ENCODE results near the gene DDX54. TPM values are rescaled to one million over a fixed set of nuclear protein-coding genes. Genes with fewer than 3 reads are reported as not detected.

The DDX54 gene
- polyA plus RNA-seq, 3 donors: 7.9 to 32.2 (median 13.6) TPM

- peaks cover 15 to 17% of the 10 kb centered on the region in 2 donors for H3K4me1 ChIP-seq (ENCODE audit: control insufficient read depth in 1 of 2, insufficient read depth in 2 of 2, low read length in 2 of 2)
- Mint-ChIP-seq H3K36me3 (peaks cover 21 to 38% of the 10 kb centered on the region in 2 donors), H3K27ac (no peak overlapping the region), H3K4me1 (peaks cover 23% of the 10 kb centered on the region), H3K27me3 (ENCODE audit: low read depth in 3 of 3) (peaks cover 0 to 1% (median 0%) of the 10 kb centered on the region in 3 donors), H3K9me3 (no peaks in the 10 kb centered on the region), H3K4me3 (no peak overlapping the region)
- 100% methylated on average over 3 of the region's 4 CpGs for WGBS (ENCODE audit: insufficient coverage)
- no peaks in the 10 kb centered on the region for H3K79me2 ChIP-seq (ENCODE audit: insufficient read depth, low read length)
- no peak overlapping the region for H3K9ac ChIP-seq (ENCODE audit: insufficient read depth, low read length, poor library complexity, severe bottlenecking)
- no peak for TF ChIP-seq CTCF (IDR thresholded peaks at IDR 0.05)
- no peak overlapping the region for H3K4me3 ChIP-seq (replicated peaks in 1 of 3; ENCODE audit: low read depth in 2 of 3, low read length in 3 of 3)
- intact Hi-C loops (cut with micrococcal nuclease): loop anchor here (5.0 to 10.0 kb wide), 3 partner anchors 42 to 80 kb away; no protein-coding TSS in a partner anchor
- no peak overlapping the region for H3K27ac ChIP-seq (ENCODE audit: low read depth in 1 of 2, low read length in 2 of 2)
- no peak for DNase-seq
- no peaks in the 10 kb centered on the region for H3K27me3 ChIP-seq (ENCODE audit: control insufficient read depth in 2 of 2, insufficient read depth in 2 of 2, low read length in 2 of 2)
- H3K36me3 ChIP-seq (replicated peaks in 1 of 2; ENCODE audit: control insufficient read depth in 1 of 2, insufficient read depth in 2 of 2, low read length in 2 of 2): peaks cover 17 to 30% of the 10 kb centered on the region in 2 donors
- H4K20me1 ChIP-seq (ENCODE audit: insufficient read depth, low read length): no peaks in the 10 kb centered on the region
- H3K4me2 ChIP-seq (replicated peaks; ENCODE audit: extremely low read depth, low read length, poor library complexity, severe bottlenecking): no peak overlapping the region
- H2AFZ ChIP-seq (ENCODE audit: insufficient read depth, low read depth, low read length, poor library complexity, severe bottlenecking): no peak overlapping the region
- no peaks in the 10 kb centered on the region for H3K9me3 ChIP-seq (replicated peaks in 1 of 2; ENCODE audit: control insufficient read depth in 1 of 2, insufficient read depth in 1 of 2, low read length in 2 of 2)
These were observed 9.7 kb upstream of the DDX54 start for GRCh38 chr12:113194971-113195391.

- H3K27me3 Mint-ChIP-seq (ENCODE audit: low read depth in 3 of 3): peaks cover 0 to 3% (median 0%) of the 10 kb centered on the region in 3 donors
- no peak for DNase-seq
- peaks cover 31 to 53% of the 10 kb centered on the region in 2 donors for H3K36me3 Mint-ChIP-seq
- H3K4me2 ChIP-seq (replicated peaks; ENCODE audit: extremely low read depth, low read length, poor library complexity, severe bottlenecking): no peak overlapping the region
- H3K9ac ChIP-seq (ENCODE audit: insufficient read depth, low read length, poor library complexity, severe bottlenecking): no peak overlapping the region
- intact Hi-C loops (cut with micrococcal nuclease): loop anchor here in 1 of 2 donors (10.0 kb wide), 1 partner anchor 84 kb away; no protein-coding TSS in a partner anchor
- 96% methylated on average over 15 of the region's 19 CpGs for WGBS (ENCODE audit: insufficient coverage)
- H3K9me3 Mint-ChIP-seq: peaks cover 0 to 2% (median 0%) of the 10 kb centered on the region in 7 donors
- no peak overlapping the region for H2AFZ ChIP-seq (ENCODE audit: insufficient read depth, low read depth, low read length, poor library complexity, severe bottlenecking)
- no peak for TF ChIP-seq CTCF (IDR thresholded peaks at IDR 0.05)
- peaks cover 16% of the 10 kb centered on the region for H3K4me1 Mint-ChIP-seq
- peaks cover 19 to 38% of the 10 kb centered on the region in 2 donors for H3K36me3 ChIP-seq (replicated peaks in 1 of 2; ENCODE audit: control insufficient read depth in 1 of 2, insufficient read depth in 2 of 2, low read length in 2 of 2)
- H3K4me3 Mint-ChIP-seq: no peak overlapping the region
- no peaks in the 10 kb centered on the region for H3K9me3 ChIP-seq (replicated peaks in 1 of 2; ENCODE audit: control insufficient read depth in 1 of 2, insufficient read depth in 1 of 2, low read length in 2 of 2)
- no peaks in the 10 kb centered on the region for H3K27me3 ChIP-seq (ENCODE audit: control insufficient read depth in 2 of 2, insufficient read depth in 2 of 2, low read length in 2 of 2)
- H3K27ac ChIP-seq (ENCODE audit: low read depth in 1 of 2, low read length in 2 of 2): no peak overlapping the region
- H3K79me2 ChIP-seq (ENCODE audit: insufficient read depth, low read length): peaks cover 16% of the 10 kb centered on the region
- peaks cover 3% of the 10 kb centered on the region for H4K20me1 ChIP-seq (ENCODE audit: insufficient read depth, low read length)
- no peak overlapping the region for H3K27ac Mint-ChIP-seq
- H3K4me3 ChIP-seq (replicated peaks in 1 of 3; ENCODE audit: low read depth in 2 of 3, low read length in 3 of 3): no peak overlapping the region
- peaks cover 7 to 15% of the 10 kb centered on the region in 2 donors for H3K4me1 ChIP-seq (ENCODE audit: control insufficient read depth in 1 of 2, insufficient read depth in 2 of 2, low read length in 2 of 2)
These were observed 5.9 kb upstream of the DDX54 start for GRCh38 chr12:113191227-113191626.
